ENCODE data around the gene USHBP1. TPM values are rescaled to one million over a fixed set of nuclear protein-coding genes. Genes with fewer than 3 reads are reported as not detected.
A peak's percentile ranks its signal among the peaks of the same experiment; 100 is the strongest.

The USHBP1 gene
- total RNA-seq, 1 experiment from 2014 or later, result not detected

DNA sequence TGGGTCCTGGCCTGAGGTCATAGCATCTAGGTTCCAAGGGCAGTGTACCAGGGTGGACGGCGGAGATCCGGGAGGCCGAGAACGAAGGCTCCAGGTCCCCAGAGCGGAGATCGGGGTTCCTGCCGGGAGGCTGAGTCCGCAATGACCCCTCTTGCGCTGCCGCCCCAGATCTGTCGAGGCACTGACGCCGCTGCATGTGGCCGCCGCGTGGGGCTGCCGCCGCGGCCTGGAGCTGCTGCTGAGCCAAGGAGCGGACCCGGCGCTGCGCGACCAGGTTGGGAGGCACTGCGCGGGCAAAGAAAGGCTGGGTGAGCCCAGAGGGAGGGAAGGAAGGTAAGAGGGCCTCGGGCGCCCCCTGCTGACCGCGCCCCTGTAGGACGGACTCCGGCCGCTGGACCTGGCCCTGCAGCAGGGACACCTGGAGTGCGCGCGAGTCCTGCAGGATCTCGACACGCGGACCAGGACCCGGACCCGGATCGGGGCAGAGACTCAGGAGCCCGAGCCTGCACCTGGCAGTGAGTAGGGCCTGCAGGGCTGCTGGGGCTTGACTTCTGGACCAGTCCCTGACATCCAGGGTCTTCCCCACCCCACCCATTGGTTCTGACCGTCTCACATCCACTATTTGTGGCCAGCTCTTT is 18.1 kb upstream of the USHBP1 start:
- no peak for DNase-seq (ENCODE audit: low read depth, low spot score)
- H3K27me3 ChIP-seq (ENCODE audit: control insufficient read depth, insufficient read depth, low read length), result no peaks in the 10 kb centered on the region
- no peaks in the 10 kb centered on the region for H3K4me1 ChIP-seq (ENCODE audit: control insufficient read depth, insufficient read depth, low read length)
- BruUV-seq (replicated peaks), result no TSS peak
- ChIA-PET CTCF (interaction anchor here (1.2 to 1.3 kb wide), 2 partner anchors 16 to 27 kb away, joined by 4 read pairs; partner anchors contain the start of gene DDA1), POLR2A (no interaction called here)
- no peaks in the 10 kb centered on the region for H3K36me3 ChIP-seq (ENCODE audit: control insufficient read depth, insufficient read depth, low read length)
- peak; percentile 97 for ATAC-seq
- H3K27ac ChIP-seq (ENCODE audit: low read length), result no peak overlapping the region
- peak overlapping the region; percentile 29 to 44 for H3K4me3 ChIP-seq (ENCODE audit: low read depth in 2 of 2, low read length in 2 of 2)
- H3K9me3 ChIP-seq (ENCODE audit: control insufficient read depth, insufficient read depth, low read depth, low read length), result no peaks in the 10 kb centered on the region
- in situ Hi-C loops (cut with HindIII; ENCODE audit: low pct_unique_long_range_greater_than_20kb, low sequenced_read_pairs) (no loop called here), intact Hi-C loops (cut with micrococcal nuclease; ENCODE audit: unreplicated experiment) (loop anchor here (10.0 kb wide), 1 partner anchor 58 kb away; the partner anchor contains the start of gene OCEL1)
- TF ChIP-seq SIN3A (IDR thresholded peaks at IDR 0.05; ENCODE audit: borderline replicate concordance, insufficient read depth, low read depth, low read length) (no peak), CTCF (IDR thresholded peaks at IDR 0.05) (peak; percentile 91), REST (IDR thresholded peaks at IDR 0.05; ENCODE audit: insufficient read depth in 1 of 2, low read depth in 2 of 2, low read length in 1 of 2) (no peak), POLR2AphosphoS5 (IDR thresholded peaks at IDR 0.05; ENCODE audit: low read depth, low read length) (no peak), TCF7L2 (IDR thresholded peaks at IDR 0.05; ENCODE audit: low read depth, low read length) (no peak)

DNA sequence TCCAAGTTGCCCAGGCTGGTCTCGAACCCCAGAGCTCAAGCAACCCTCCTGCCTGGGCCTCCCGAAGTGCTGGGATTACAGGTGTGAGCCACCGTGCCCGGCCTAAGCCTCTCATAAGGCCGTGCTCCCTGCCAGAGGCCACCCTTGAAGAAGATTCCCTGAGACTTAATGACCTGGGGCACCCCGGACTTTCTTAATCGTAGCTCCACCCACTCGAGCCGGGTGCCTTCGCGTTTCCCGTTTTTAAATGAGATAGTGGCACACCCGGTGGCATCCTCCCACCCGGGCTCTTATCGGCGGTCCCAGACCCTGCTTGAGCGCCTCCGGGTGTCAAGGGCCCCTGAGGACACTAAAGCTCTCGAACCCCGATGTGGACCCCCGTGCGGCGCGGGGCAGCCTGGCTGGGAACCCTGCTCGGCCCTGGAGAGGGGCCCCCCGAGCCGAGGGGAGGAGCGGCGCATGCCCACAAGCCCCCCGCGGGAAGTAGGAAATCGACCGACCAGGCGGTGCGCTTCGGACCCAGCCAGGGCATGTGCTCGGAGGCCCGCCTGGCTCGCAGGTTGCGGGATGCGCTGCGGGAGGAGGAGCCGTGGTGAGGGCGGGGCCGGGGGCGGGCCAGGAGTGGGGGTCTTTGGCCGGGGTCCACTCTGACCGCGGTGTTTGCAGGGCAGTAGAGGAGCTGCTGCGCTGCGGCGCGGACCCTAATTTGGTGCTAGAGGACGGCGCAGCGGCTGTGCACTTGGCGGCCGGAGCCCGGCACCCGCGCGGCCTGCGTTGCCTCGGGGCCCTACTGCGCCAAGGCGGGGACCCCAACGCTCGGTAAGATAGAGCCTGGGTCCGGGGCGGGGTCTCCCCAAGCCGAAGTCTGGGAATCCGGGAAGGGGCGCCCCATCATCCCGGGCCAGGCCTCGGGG is 17.1 kb upstream of the USHBP1 start, which contains the start of gene ANKLE1:
ANKLE1 (plus strand) TSS at position 511 of the 914 bp plus-strand sequence; CDS start at position 531, 20 bp downstream.
- intact Hi-C loops (cut with micrococcal nuclease; ENCODE audit: unreplicated experiment), result loop anchor here (10.0 kb wide), 1 partner anchor 57 kb away; the partner anchor contains the start of gene OCEL1
- TF ChIP-seq CTCF (IDR thresholded peaks at IDR 0.05) (no peak), REST (IDR thresholded peaks at IDR 0.05; ENCODE audit: insufficient read depth in 1 of 2, low read depth in 2 of 2, low read length in 1 of 2) (no peak), POLR2AphosphoS5 (IDR thresholded peaks at IDR 0.05; ENCODE audit: low read depth, low read length) (no peak), SIN3A (IDR thresholded peaks at IDR 0.05; ENCODE audit: borderline replicate concordance, insufficient read depth, low read depth, low read length) (no peak), TCF7L2 (IDR thresholded peaks at IDR 0.05; ENCODE audit: low read depth, low read length) (no peak)
- POLR2A ChIA-PET, result no interaction called here
- Histone ChIP-seq H3K9me3 (ENCODE audit: control insufficient read depth, insufficient read depth, low read depth, low read length) (no peaks in the 10 kb centered on the region), H3K4me1 (ENCODE audit: control insufficient read depth, insufficient read depth, low read length) (no peaks in the 10 kb centered on the region), H3K27me3 (ENCODE audit: control insufficient read depth, insufficient read depth, low read length) (no peaks in the 10 kb centered on the region), H3K4me3 (ENCODE audit: low read depth in 2 of 2, low read length in 2 of 2) (peak within 1 kb of the TSS; percentile 29 to 44), H3K27ac (ENCODE audit: low read length) (no peak within 1 kb of the TSS), H3K36me3 (ENCODE audit: control insufficient read depth, insufficient read depth, low read length) (no peaks in the 10 kb centered on the region)
- ATAC-seq, result no peak
- in situ Hi-C loops (cut with HindIII; ENCODE audit: low pct_unique_long_range_greater_than_20kb, low sequenced_read_pairs), result no loop called here
- no TSS peak for BruUV-seq (replicated peaks)
- DNase-seq (ENCODE audit: low read depth, low spot score), result no peak
- CTCF ChIA-PET, result interaction anchor here (0.6 to 1.3 kb wide), 4 partner anchors 15 to 64 kb away, joined by 3 to 5 read pairs (median 4); partner anchors contain the start of gene DDA1
